K562 (cell line): ENCODE measurements around the gene VIT. TPM values are rescaled to one million over a fixed set of nuclear protein-coding genes. Genes with fewer than 3 reads are reported as not detected.

Source experiments
- ATAC-seq: fragments of 200-7000 bp; cut with Tn5 transposase; 3 replicates; pipeline ENCODE4 v1.9.1; 2020; ENCODE audit warnings: moderate library complexity
- BruUV-seq: library from RNA; stranded (reverse); fragments of 400-500 nt; replicated peaks from 2 replicates; lab custom pipeline; 2021; lab: Mats Ljungman, UMichigan
- CTCF ChIA-PET: fragments of 300-600 bp; formaldehyde crosslinking; extraction: SDS; loops from one replicate; lab custom pipeline; 2021; ENCODE audit warnings: low intra/inter-chr PET ratio; lab: Yijun Ruan, JAX
- POLR2A ChIA-PET: fragments of 300-600, 350-650 bp; sonication (Branson Sonifier 250); formaldehyde crosslinking; extraction: SDS; loops from one replicate; lab custom pipeline; 2021; ENCODE audit warnings: antibody characterized with exemption, inconsistent platforms; lab: Yijun Ruan, JAX
- DNase-seq, 4 experiments: peaks; one replicate each; pipeline versions ENCODE4 v3.0.0 to v3.0.0-alpha.2; 2011 to 2018; ENCODE audit warnings: low spot score in 3 of 4, mixed read lengths in 3 of 4; ENCODE audit errors: extremely low read depth in 1 of 4
- FAIRE-seq: peaks from 2 replicates; lab custom pipeline; 2011; peaks lifted over from hg19 to GRCh38; lab: Jason Lieb, UNC
- H2AFZ ChIP-seq: 2 replicates; pipeline ENCODE4 v1.6.0; 2011; ENCODE audit warnings: low read depth, low read length, control low read depth, inconsistent platforms
- H3K27ac ChIP-seq: fragments of 200-600 bp; 3 replicates; pipeline ENCODE4 v1.8.0; 2011; ENCODE audit warnings: low read depth, mild to moderate bottlenecking, control low read depth, inconsistent platforms, low read length, moderate library complexity, mixed read lengths; ENCODE audit errors: extremely low read depth
- H3K27me3 ChIP-seq, 2 experiments: fragments of 300-600 bp in 1 of 2; 2 replicates in 1 of 2; 3 replicates in 1 of 2; pipeline versions ENCODE4 v1.6.0 to v1.8.0; 2011; ENCODE audit warnings: inconsistent platforms in 2 of 2, low read length in 2 of 2, mild to moderate bottlenecking in 1 of 2, mixed read lengths in 1 of 2, moderate library complexity in 1 of 2; ENCODE audit not compliant: control insufficient read depth in 2 of 2, insufficient read depth in 2 of 2
- H3K36me3 ChIP-seq: fragments of 300-600 bp; 3 replicates; pipeline ENCODE4 v1.8.0; 2011; ENCODE audit warnings: mild to moderate bottlenecking, low read length, inconsistent platforms; ENCODE audit not compliant: control insufficient read depth, insufficient read depth
- H3K4me1 ChIP-seq, 2 experiments: fragments of 200-600 bp in 1 of 2; replicated peaks in 1 of 2; 2 replicates in 1 of 2; 3 replicates in 1 of 2; pipeline versions ENCODE4 v1.5.1 to v1.8.0; 2011; ENCODE audit warnings: inconsistent platforms in 2 of 2, low read length in 2 of 2, mild to moderate bottlenecking in 1 of 2, mixed read lengths in 1 of 2, moderate library complexity in 1 of 2; ENCODE audit not compliant: control insufficient read depth in 2 of 2, insufficient read depth in 2 of 2
- H3K4me2 ChIP-seq: 2 replicates; pipeline ENCODE4 v1.6.1; 2011; ENCODE audit warnings: low read length, control low read depth, inconsistent platforms, mixed read lengths; ENCODE audit not compliant: insufficient read depth
- H3K4me3 ChIP-seq: fragments of 200-600 bp; sonication (generic), shearing (Covaris generic); 2 replicates; pipeline ENCODE4 v1.5.1; 2016; ENCODE audit warnings: control low read depth, inconsistent platforms
- H3K79me2 ChIP-seq: fragments of 200-600 bp; 3 replicates; pipeline ENCODE4 v1.8.0; 2011; ENCODE audit warnings: low read length, inconsistent platforms; ENCODE audit not compliant: control insufficient read depth, insufficient read depth
- H3K9ac ChIP-seq, 2 experiments: 2 replicates each; pipeline versions ENCODE4 v1.6.0 to v1.6.1; 2011; ENCODE audit warnings: low read depth in 2 of 2, low read length in 2 of 2, control low read depth in 1 of 2, inconsistent platforms in 1 of 2, mild to moderate bottlenecking in 1 of 2, mixed read lengths in 1 of 2; ENCODE audit not compliant: insufficient read depth in 1 of 2
- H3K9me1 ChIP-seq: one replicate; pipeline ENCODE4 v1.6.0; 2011; ENCODE audit warnings: inconsistent platforms, mild to moderate bottlenecking, low read length, moderate library complexity; ENCODE audit not compliant: control insufficient read depth, insufficient read depth
- H3K9me3 ChIP-seq: replicated peaks from 2 replicates; pipeline ENCODE4 v1.5.1; 2011; ENCODE audit warnings: low read depth, low read length, inconsistent platforms; ENCODE audit not compliant: control insufficient read depth, insufficient read depth
- H4K20me1 ChIP-seq: replicated peaks from 2 replicates; pipeline ENCODE4 v1.6.1; 2011; ENCODE audit warnings: low read length, inconsistent platforms, mixed read lengths; ENCODE audit not compliant: control insufficient read depth, insufficient read depth
- FOXJ2 ChIP-seq: fragments of 200-800 bp; sonication (Bioruptor generic); IDR thresholded peaks from 2 replicates; pipeline ENCODE4 v1.6.1; 2016; ENCODE audit warnings: missing genetic modification characterization, missing compliant biosample characterization
- FOXM1 ChIP-seq, 2 experiments: fragments of 450-650 bp in 1 of 2; sonication (generic) in 1 of 2; formaldehyde crosslinking in 1 of 2; IDR thresholded peaks; 2 replicates each; pipeline versions ENCODE4 v1.6.1 to v1.9.0; 2017 to 2022; ENCODE audit warnings: low read depth in 2 of 2, mild to moderate bottlenecking in 2 of 2, missing genetic modification reagents in 1 of 2, moderate library complexity in 1 of 2
- POLR2AphosphoS2 ChIP-seq: IDR thresholded peaks from 2 replicates; pipeline ENCODE4 v1.6.1; 2012; ENCODE audit warnings: low read length, improper control_type of control experiment
- PRMT5 ChIP-seq: sonication (generic); formaldehyde crosslinking; IDR thresholded peaks from 2 replicates; pipeline ENCODE4 v1.5.0; 2020; ENCODE audit warnings: missing genetic modification reagents
- RBM14 ChIP-seq: fragments of 200-400 bp; formaldehyde crosslinking; IDR thresholded peaks from 2 replicates; pipeline ENCODE4 v1.6.1; 2018; ENCODE audit warnings: low read depth, mild to moderate bottlenecking, low read length, moderate library complexity, borderline replicate concordance; ENCODE audit not compliant: insufficient read depth
- SMARCA5 ChIP-seq: fragments of 450-650 bp; IDR thresholded peaks from 2 replicates; pipeline ENCODE4 v1.6.1; 2016
- SRSF9 ChIP-seq: fragments of 200-400 bp; formaldehyde crosslinking; IDR thresholded peaks from 2 replicates; pipeline ENCODE4 v1.6.1; 2017; ENCODE audit warnings: low read depth, low read length, borderline replicate concordance
- THRA ChIP-seq: fragments of 450-650 bp; IDR thresholded peaks from 2 replicates; pipeline ENCODE4 v1.6.1; 2017; ENCODE audit warnings: mild to moderate bottlenecking, moderate library complexity
- ZNF232 ChIP-seq: sonication (generic); formaldehyde crosslinking; IDR thresholded peaks from 2 replicates; pipeline ENCODE4 v1.8.0; 2022; ENCODE audit warnings: mild to moderate bottlenecking, missing genetic modification reagents
- ZNF354B ChIP-seq: fragments of 250-450 bp; sonication (Bioruptor Pico); IDR thresholded peaks from 2 replicates; pipeline ENCODE4 v1.4.0; 2020
- ZNF785 ChIP-seq: fragments of 250-450 bp; sonication (Bioruptor Pico); IDR thresholded peaks from 2 replicates; pipeline ENCODE4 v1.4.0; 2020; ENCODE audit warnings: mild to moderate bottlenecking
- ZSCAN32 ChIP-seq: fragments of 450-650 bp; formaldehyde crosslinking; IDR thresholded peaks from 2 replicates; pipeline ENCODE4 v1.4.0; 2020; ENCODE audit warnings: mild to moderate bottlenecking, moderate library complexity
- WGBS: fragments of 100-300 bp; shearing (Covaris generic); methylation state at CpG from one replicate; pipeline ENCODE4 v1.1.6; 2016; ENCODE audit warnings: low coverage, mixed read lengths; ENCODE audit not compliant: insufficient coverage; ENCODE audit errors: missing lambda C conversion rate; 5-methylcytosine and 5-hydroxymethylcytosine counted together
- in situ Hi-C: fragments of 300-500 bp; cut with MboI; formaldehyde crosslinking; loops from 4 replicates; pipeline ENCODE4 v1.15.0; 2018; ENCODE audit warnings: inconsistent platforms, mixed read lengths
- intact Hi-C: fragments of 100-400 bp; cut with micrococcal nuclease; formaldehyde crosslinking; loops from 2 replicates; pipeline ENCODE4 v1.14.2; 2022
- polyA plus RNA-seq, 8 experiments: library from polyadenylated mRNA; depleted of rRNA in 4 of 8; stranded (reverse) in 5 of 8; unstranded in 3 of 8; fragments of >200 nt; fragmentation: Nextera tagmentation in 2 of 8; fragmentation: Illumina TruSeq in 1 of 8; extraction: Ambion mirVana in 2 of 8; extraction: Trizol in 1 of 8; gene quantifications; 2 replicates each; pipeline versions ENCODE4 v1.2.1 to v1.2.3, GENCODE V29; 2011 to 2014; ENCODE audit warnings: inconsistent platforms in 1 of 8, missing spikeins in 1 of 8
- total RNA-seq, 7 experiments: library from RNA; depleted of rRNA in 6 of 7; stranded (reverse); fragments of >200 nt in 6 of 7; fragmentation: Illumina TruSeq in 2 of 7; extraction: Trizol in 2 of 7; gene quantifications; 2 replicates each; pipeline versions ENCODE4 v1.2.1 to v1.2.3, GENCODE V29; 2011 to 2021; ENCODE audit warnings: low replicate concordance in 1 of 7
- TF ChIP-seq, protein P1 (sequence below): fragments of 250-450 bp; sonication (Bioruptor Pico); IDR thresholded peaks from 2 replicates; pipeline ENCODE4 v1.8.0; 2022; ENCODE audit warnings: moderate library complexity, mild to moderate bottlenecking, inconsistent platforms
- TF ChIP-seq, protein P2 (sequence below): fragments of 250-450 bp; sonication (Bioruptor Pico); IDR thresholded peaks from 2 replicates; pipeline ENCODE4 v1.5.0; 2021
- TF ChIP-seq, protein P3 (sequence below), 3 experiments: fragments of 200-800 bp in 1 of 3; fragments of 250-450 bp in 1 of 3; fragments of 450-650 bp in 1 of 3; sonication (Bioruptor Pico) in 1 of 3; sonication (Bioruptor generic) in 1 of 3; formaldehyde crosslinking in 1 of 3; IDR thresholded peaks; 2 replicates each; pipeline versions ENCODE4 v1.6.1 to v1.8.0; 2016 to 2022; ENCODE audit warnings: mild to moderate bottlenecking in 2 of 3, missing genetic modification characterization in 2 of 3, missing compliant biosample characterization in 1 of 3, moderate library complexity in 1 of 3

VIT gene
- total and polyA plus RNA-seq, 9 of the 15 experiments (the other 6 are each of a cell fraction or from before 2014, with no cell fraction given): not detected

DNA sequence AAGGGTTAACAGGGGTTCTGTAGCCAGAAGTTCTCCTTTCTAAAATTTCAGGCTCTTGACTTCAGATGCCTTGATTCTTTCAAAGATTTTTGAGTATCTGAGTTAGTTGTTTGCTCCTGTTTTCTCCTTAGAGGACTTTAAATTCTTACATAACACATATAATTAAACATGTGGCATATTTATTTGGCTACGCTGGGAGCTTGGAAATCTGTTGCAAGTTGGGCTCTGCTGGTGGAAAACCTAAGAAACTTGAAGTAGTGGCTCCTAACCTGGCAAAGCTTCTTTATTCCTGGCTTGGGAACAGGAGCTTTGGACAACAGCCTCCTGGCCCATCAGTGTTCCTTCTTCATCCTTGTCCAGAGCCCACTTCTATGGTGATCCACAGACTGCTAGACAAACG, 72.6 kb downstream of the VIT start:
- H3K27me3 ChIP-seq: peaks cover 5 to 11% of the 10 kb centered on the region in 2 experiments; a peak in 3 of 5 replicates
- ChIA-PET CTCF (no interaction called here), POLR2A (no interaction called here)
- DNase-seq (no peak), ATAC-seq (no peak), FAIRE-seq (no peak)
- 0% methylated on average over 2 of the region's 2 CpGs for WGBS
- no peak overlapping the region for H3K4me2 ChIP-seq
- intact Hi-C loops: no loop called here
- no peaks in the 10 kb centered on the region for H4K20me1 ChIP-seq
- no peak overlapping the region for H2AFZ ChIP-seq
- no peak for TF ChIP-seq PRMT5 (CRISPR knock-in tag)
- TF ChIP-seq, protein P1, sequence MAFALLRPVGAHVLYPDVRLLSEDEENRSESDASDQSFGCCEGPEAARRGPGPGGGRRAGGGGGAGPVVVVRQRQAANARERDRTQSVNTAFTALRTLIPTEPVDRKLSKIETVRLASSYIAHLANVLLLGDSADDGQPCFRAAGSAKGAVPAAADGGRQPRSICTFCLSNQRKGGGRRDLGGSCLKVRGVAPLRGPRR (CRISPR knock-in tag): no peak
- TF ChIP-seq, protein P2, sequence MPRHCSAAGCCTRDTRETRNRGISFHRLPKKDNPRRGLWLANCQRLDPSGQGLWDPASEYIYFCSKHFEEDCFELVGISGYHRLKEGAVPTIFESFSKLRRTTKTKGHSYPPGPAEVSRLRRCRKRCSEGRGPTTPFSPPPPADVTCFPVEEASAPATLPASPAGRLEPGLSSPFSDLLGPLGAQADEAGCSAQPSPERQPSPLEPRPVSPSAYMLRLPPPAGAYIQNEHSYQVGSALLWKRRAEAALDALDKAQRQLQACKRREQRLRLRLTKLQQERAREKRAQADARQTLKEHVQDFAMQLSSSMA (CRISPR knock-in tag): no peak
- no peak for TF ChIP-seq THRA
- TF ChIP-seq ZSCAN32: no peak
- TF ChIP-seq ZNF232: no peak
- TF ChIP-seq, protein P3, sequence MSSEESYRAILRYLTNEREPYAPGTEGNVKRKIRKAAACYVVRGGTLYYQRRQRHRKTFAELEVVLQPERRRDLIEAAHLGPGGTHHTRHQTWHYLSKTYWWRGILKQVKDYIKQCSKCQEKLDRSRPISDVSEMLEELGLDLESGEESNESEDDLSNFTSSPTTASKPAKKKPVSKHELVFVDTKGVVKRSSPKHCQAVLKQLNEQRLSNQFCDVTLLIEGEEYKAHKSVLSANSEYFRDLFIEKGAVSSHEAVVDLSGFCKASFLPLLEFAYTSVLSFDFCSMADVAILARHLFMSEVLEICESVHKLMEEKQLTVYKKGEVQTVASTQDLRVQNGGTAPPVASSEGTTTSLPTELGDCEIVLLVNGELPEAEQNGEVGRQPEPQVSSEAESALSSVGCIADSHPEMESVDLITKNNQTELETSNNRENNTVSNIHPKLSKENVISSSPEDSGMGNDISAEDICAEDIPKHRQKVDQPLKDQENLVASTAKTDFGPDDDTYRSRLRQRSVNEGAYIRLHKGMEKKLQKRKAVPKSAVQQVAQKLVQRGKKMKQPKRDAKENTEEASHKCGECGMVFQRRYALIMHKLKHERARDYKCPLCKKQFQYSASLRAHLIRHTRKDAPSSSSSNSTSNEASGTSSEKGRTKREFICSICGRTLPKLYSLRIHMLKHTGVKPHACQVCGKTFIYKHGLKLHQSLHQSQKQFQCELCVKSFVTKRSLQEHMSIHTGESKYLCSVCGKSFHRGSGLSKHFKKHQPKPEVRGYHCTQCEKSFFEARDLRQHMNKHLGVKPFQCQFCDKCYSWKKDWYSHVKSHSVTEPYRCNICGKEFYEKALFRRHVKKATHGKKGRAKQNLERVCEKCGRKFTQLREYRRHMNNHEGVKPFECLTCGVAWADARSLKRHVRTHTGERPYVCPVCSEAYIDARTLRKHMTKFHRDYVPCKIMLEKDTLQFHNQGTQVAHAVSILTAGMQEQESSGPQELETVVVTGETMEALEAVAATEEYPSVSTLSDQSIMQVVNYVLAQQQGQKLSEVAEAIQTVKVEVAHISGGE (CRISPR knock-in tag; IDR thresholded peaks at IDR 0.05): no peak
- no peak for TF ChIP-seq FOXM1 (IDR thresholded peaks at IDR 0.05; ENCODE audit: low read depth)
- TF ChIP-seq FOXM1 (CRISPR knock-in tag; IDR thresholded peaks at IDR 0.05; ENCODE audit: low read depth): no peak
- no peak for TF ChIP-seq FOXJ2
- no peak for TF ChIP-seq RBM14
- TF ChIP-seq SRSF9: no peak
- TF ChIP-seq ZNF354B (CRISPR knock-in tag): no peak
- TF ChIP-seq SMARCA5: no peak
- TF ChIP-seq ZNF785 (CRISPR knock-in tag): no peak
- TF ChIP-seq POLR2AphosphoS2: no peak
- no peak overlapping the region for H3K27ac ChIP-seq
- H3K9ac ChIP-seq: no peak overlapping the region
- H3K36me3 ChIP-seq: no peaks in the 10 kb centered on the region
- no TSS peak for BruUV-seq
- H3K9me1 ChIP-seq: no peaks in the 10 kb centered on the region
- in situ Hi-C loops: loop anchor here (10.0 kb wide), 1 partner anchor 424 kb away; no protein-coding TSS in a partner anchor
- no peaks in the 10 kb centered on the region for H3K9me3 ChIP-seq
- no peaks in the 10 kb centered on the region for H3K4me1 ChIP-seq
- H3K4me3 ChIP-seq: no peak overlapping the region
- H3K79me2 ChIP-seq: no peaks in the 10 kb centered on the region
